Ureter (tissue), 1 donor: Measurements from ENCODE around the gene IST1. TPM values are rescaled to one million over a fixed set of nuclear protein-coding genes. Genes with fewer than 3 reads are reported as not detected.
A peak's percentile ranks its signal among the peaks of the same experiment; 100 is the strongest.
"Not testable (repeated sequence)": the region's sequence is repeated elsewhere in the genome, so short reads cannot be mapped to it uniquely, and the experiment has no call there.

Source experiments
- DNase-seq: peaks from one replicate; pipeline ENCODE4 v3.0.0-alpha.2; 2020; ENCODE audit warnings: low spot score
- total RNA-seq: library from RNA; stranded (reverse); gene quantifications from one replicate; pipeline ENCODE4 v1.2.4, GENCODE V29; 2023
- donor health status: DM: yes; HTN: yes; CAD: no.

The IST1 gene
- 176 TPM for total RNA-seq

- DNase-seq: peak; percentile 98
These were observed at the start of gene IST1 for GRCh38 chr16:71894921-71895678. Gene IST1 (plus strand): TSS chr16:71895531. CDS start chr16:71915641, 20,110 bp downstream.

DNA sequence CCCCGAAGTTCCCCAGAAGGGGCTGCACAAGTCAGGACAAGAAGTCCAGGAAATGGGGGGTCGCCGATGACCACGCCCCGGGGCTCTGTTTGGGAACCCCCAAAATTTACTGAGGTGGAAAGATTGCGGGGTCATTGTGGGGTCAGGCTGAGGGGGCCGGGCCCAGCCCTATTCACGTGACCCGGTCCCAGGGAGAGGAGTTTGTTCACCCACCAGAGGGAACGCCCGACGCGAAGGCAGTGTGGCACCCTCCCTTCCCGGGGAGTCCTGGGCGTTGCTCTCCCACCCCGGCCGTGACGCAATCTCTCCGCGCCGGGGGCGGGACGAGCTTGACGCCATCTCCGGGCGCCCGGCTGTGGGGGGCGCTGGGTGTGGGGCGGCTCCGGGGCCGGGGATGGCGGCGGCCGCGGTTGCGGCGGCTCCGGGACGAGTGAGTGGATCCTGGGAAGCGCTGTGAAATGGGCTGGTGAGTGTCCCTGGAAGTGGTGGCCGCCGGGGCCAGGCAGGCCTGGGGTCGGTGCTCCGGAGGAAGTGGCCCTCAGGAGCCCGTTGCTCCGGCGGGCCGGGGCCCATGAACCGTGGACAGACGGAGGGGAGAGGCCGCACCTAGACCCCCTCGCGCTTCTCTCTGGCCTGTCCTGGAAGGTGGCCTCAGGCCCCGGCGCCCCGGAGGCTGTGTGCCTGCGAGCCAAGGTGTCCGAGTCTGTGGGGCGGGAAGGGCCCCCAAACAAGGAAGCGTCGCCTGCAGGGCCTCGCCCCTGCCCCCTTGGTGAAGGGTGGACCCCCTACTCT, 49.5 kb upstream of the IST1 start, which contains the start of gene ATXN1L:
TSS of gene ATXN1L (plus strand) at position 338 of the 792 bp plus-strand sequence. CDS start 3,765 bp downstream, outside the sequence.
- peak; percentile 92 for DNase-seq

GRCh38 chr16:71846431-71846830, 48.9 kb upstream of the IST1 start:
- no peak for DNase-seq

- DNase-seq: no peak
These were observed 48.2 kb upstream of the IST1 start for GRCh38 chr16:71847096-71847495.

DNA sequence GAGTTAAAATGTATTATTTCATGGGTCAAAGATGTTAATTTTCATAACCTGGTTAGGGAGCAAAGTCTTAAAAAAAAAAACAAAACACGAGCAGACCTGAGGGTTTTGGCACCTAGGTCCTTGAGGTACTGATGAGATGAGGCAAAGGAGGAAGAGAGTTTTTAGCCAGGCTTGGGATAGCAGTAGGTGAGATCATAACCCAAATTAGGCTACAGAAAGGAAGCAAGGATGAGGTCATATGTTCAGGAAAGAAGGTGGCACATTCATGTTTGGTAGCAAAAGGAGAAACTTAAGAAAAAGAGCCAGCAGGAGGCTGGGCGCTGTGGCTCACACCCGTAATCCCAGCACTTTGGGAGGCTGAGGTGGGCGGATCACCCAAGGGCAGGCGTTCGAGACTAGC, 46.7 kb upstream of the IST1 start:
- DNase-seq: no peak

GRCh38 chr16:71851746-71852145, 43.6 kb upstream of the IST1 start:
- DNase-seq: no peak

GRCh38 chr16:71852158-71852557, 43.2 kb upstream of the IST1 start:
- DNase-seq: no peak

- DNase-seq: no peak
These were observed 42.8 kb upstream of the IST1 start for GRCh38 chr16:71852561-71852960.

- no peak for DNase-seq
These were observed 41.9 kb upstream of the IST1 start for GRCh38 chr16:71853413-71853812.

GRCh38 chr16:71854369-71854948, 40.9 kb upstream of the IST1 start:
- no peak for DNase-seq

GRCh38 chr16:71855937-71856662, 39.2 kb upstream of the IST1 start:
- DNase-seq: no peak

DNA sequence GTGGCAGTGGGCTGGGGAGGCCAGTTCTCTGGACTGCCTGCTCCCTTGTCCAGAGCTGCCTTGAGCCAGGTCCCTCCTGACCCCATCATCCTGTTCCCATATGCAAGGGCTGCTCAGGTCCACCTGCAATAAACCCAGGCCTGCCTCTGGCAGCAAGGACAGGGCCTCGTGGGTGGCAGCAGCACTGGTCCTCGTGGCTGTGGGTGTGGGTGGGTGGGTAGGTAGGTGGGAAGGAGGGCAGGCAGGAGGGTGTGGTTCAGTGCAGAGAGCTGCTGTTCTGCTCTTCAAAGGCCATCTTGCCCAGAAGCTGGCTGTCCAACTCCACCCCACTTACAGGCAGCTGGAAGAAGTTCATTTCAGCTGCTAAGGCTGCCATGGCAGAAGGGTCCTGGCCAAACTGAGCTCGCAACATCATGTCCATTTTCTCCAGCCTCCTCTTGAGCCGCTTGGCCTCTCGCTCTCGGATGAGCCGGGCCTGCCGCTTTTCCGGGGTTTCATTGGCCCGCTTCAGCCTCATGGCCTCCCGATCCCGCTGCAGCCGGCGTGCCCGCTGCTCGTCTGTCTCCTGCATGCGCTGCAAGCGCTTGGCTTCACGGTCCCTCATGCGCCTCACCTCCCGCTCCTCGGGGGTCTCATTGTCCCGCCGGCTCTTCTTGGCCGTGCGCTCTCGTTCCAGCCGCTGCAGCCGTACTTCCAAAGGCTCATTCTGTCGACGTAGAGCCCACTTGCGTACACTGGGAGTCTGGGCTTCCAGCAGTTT, 35.4 kb upstream of the IST1 start:
- DNase-seq: no peak

GRCh38 chr16:71863995-71864394, 31.3 kb upstream of the IST1 start:
- DNase-seq: no peak

GRCh38 chr16:71865173-71865863, 30.0 kb upstream of the IST1 start:
- DNase-seq: no peak

DNA sequence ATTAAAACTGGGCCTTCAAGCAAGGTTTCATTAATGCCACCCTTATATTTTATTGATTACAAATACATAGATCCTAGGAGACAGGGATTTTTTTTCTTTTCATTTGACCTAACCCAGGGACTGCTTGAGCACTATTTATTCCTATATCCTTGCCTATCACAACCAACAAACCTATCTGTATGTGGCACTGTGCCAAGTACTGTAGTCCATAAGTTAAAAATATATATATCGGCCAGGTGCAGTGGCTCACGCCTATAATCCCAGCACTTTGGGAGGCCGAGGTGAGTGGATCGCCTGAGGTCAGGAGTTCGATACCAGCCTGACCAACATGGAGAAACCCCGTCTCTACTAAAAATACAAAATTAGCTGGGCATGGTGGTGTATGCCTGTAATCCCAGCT, 28.2 kb upstream of the IST1 start:
- DNase-seq: not testable (repeated sequence)

DNA sequence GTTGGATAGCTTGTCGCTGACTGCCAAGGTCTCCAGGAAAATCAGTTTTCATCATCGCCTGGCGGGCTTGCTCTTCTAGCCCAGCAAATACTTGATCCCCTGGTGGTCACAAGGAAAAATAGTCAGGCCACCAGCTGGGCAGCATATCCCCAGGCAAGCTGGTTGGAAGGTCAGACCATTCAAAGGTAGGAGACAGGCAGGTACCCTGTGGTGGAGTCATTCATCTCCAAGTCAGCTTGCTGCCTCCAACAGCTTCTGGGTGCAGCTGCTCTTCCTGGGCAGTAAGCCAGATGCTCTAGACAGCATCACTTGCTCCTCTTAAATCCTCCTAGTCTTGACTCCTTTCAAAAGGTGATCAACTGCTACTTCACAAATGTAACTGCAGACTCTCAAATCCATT, 27.4 kb upstream of the IST1 start:
- no peak for DNase-seq

- no peak for DNase-seq
These were observed 26.2 kb upstream of the IST1 start for GRCh38 chr16:71869089-71869488.

DNA sequence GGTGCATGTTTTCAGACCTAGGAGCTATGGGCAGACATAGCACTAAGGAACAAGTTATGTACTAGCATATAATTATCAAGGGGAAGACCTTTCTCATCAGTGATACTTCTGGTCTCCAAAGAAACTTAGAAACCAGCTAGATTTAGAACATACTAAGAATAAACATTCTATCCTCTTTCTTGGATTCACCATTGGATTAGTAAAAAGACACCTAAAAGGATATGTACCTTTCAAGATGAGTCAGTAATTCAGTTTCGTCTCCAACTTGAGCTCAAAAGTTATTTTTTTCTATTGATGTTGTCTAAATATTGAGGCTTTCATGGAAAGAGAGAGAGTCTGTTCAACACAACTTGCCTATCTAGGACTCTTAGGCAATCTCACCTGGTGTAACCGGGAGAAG, 24.5 kb upstream of the IST1 start:
- no peak for DNase-seq

DNA sequence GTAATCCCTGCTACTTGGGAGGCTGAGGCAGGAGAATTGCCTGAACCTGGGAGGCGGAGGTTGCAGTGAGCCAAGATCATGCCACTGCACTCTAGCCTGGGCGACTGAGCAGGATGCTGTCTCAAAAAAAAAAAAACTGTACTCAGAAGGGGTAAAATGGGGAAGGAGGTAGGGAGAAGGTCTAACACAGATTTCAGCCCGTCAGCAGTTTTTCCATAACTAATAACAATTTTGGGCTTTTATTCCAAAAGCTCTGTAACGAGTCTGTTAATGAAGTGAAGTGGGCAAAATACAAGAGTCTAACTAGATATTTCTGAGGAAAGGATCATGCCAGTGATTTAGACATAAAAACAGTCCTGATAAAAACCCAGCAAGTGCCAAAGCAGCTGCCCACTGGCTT, 22.1 kb upstream of the IST1 start:
- DNase-seq: no peak

GRCh38 chr16:71878911-71879310, 16.4 kb upstream of the IST1 start:
- DNase-seq: no peak

DNA sequence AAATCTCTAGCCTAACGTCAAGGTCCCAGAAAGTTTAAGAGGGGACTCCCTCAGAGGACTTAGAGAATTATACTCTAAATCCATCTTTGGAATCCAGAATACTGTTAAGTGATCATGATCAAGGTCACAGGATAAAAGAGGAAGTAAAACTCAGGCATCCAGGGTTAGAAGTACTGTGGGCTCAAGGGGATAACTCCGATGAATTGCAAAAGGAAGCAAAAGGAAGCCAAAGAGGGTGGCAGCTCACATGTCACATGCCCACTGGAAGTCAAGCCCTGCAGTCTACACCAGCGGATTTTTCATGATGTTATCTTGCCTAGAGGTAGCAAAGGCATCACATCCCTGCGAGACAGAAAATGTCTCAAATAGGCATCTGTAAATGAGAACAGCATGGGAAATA, 15.2 kb upstream of the IST1 start:
- no peak for DNase-seq
